HEK293 (cell line): ENCODE data around the gene BBX.

ENCODE experiments used
- CTCF ChIA-PET: fragments of 350-600 bp; formaldehyde crosslinking; extraction: SDS; loops from one replicate; lab custom pipeline; 2021; ENCODE audit warnings: antibody characterized with exemption; lab: Yijun Ruan, JAX
- POLR2A ChIA-PET: fragments of 300-600 bp; formaldehyde crosslinking; extraction: SDS; loops from one replicate; lab custom pipeline; 2020; ENCODE audit warnings: antibody characterized with exemption, inconsistent platforms; lab: Yijun Ruan, JAX
- H3K27ac ChIP-seq: fragments of 200-500 bp; sonication (Bioruptor generic); 2 replicates; pipeline ENCODE4 v1.5.1; 2014; ENCODE audit warnings: low read depth, low read length, control low read depth, inconsistent platforms; ENCODE audit errors: extremely low read depth
- H3K36me3 ChIP-seq, 2 experiments: fragments of 200-500 bp in 1 of 2; sonication (Bioruptor generic) in 1 of 2; 1 replicate in 1 of 2; 2 replicates in 1 of 2; pipeline ENCODE4 v1.5.1; 2014 to 2017; ENCODE audit warnings: inconsistent platforms in 2 of 2, low read length in 2 of 2; ENCODE audit not compliant: control insufficient read depth in 2 of 2, insufficient read depth in 1 of 2
- H3K4me1 ChIP-seq: fragments of 200-500 bp; sonication (Bioruptor generic); 2 replicates; pipeline ENCODE4 v1.5.1; 2014; ENCODE audit warnings: mild to moderate bottlenecking, low read length, inconsistent platforms; ENCODE audit not compliant: control insufficient read depth, insufficient read depth
- H3K4me3 ChIP-seq: 2 replicates; pipeline ENCODE4 v1.5.1; 2011; ENCODE audit warnings: low read depth, mild to moderate bottlenecking, control low read depth, low read length, moderate library complexity
- H3K9me3 ChIP-seq: fragments of 200-500 bp; sonication (Bioruptor generic); 2 replicates; pipeline ENCODE4 v1.5.1; 2014; ENCODE audit warnings: low read depth, low read length, inconsistent platforms; ENCODE audit not compliant: control insufficient read depth, insufficient read depth
- FEZF1 ChIP-seq: fragments of 450-650 bp; formaldehyde crosslinking; IDR thresholded peaks from 2 replicates; pipeline ENCODE4 v1.5.1; 2016; ENCODE audit warnings: missing biosample characterization, missing genetic modification characterization
- HOXA7 ChIP-seq: sonication (generic); formaldehyde crosslinking; IDR thresholded peaks from 2 replicates; pipeline ENCODE4 v1.8.1; 2022; ENCODE audit warnings: missing genetic modification reagents, borderline replicate concordance
- MZF1 ChIP-seq: fragments of 450-650 bp; formaldehyde crosslinking; IDR thresholded peaks from 2 replicates; pipeline ENCODE4 v1.5.1; 2017; ENCODE audit warnings: missing biosample characterization, missing genetic modification characterization, borderline replicate concordance
- OSR2 ChIP-seq: fragments of 450-650 bp; formaldehyde crosslinking; IDR thresholded peaks from 2 replicates; pipeline ENCODE4 v1.5.1; 2016; ENCODE audit warnings: missing biosample characterization, missing genetic modification characterization
- ZBTB17 ChIP-seq: fragments of 450-650 bp; formaldehyde crosslinking; IDR thresholded peaks from 2 replicates; pipeline ENCODE4 v1.5.1; 2016; ENCODE audit warnings: missing biosample characterization, missing genetic modification characterization
- ZFP3 ChIP-seq: fragments of 450-650 bp; formaldehyde crosslinking; IDR thresholded peaks from 2 replicates; pipeline ENCODE4 v1.5.1; 2016; ENCODE audit warnings: low read depth, missing biosample characterization, missing genetic modification characterization
- ZNF121 ChIP-seq: fragments of 450-650 bp; formaldehyde crosslinking; IDR thresholded peaks from 2 replicates; pipeline ENCODE4 v1.5.1; 2016; ENCODE audit warnings: missing biosample characterization, missing genetic modification characterization
- ZNF146 ChIP-seq: fragments of 450-650 bp; formaldehyde crosslinking; IDR thresholded peaks from 2 replicates; pipeline ENCODE4 v1.5.1; 2016; ENCODE audit warnings: missing biosample characterization, missing genetic modification characterization
- ZNF157 ChIP-seq: fragments of 450-650 bp; formaldehyde crosslinking; IDR thresholded peaks from 2 replicates; pipeline ENCODE4 v1.5.1; 2016; ENCODE audit warnings: missing biosample characterization, missing genetic modification characterization
- ZNF366 ChIP-seq: fragments of 450-650 bp; formaldehyde crosslinking; conservative IDR thresholded peaks from 2 replicates; pipeline ENCODE4 v1.5.1; 2016; ENCODE audit warnings: missing biosample characterization, missing genetic modification characterization
- ZNF426 ChIP-seq: fragments of 450-650 bp; formaldehyde crosslinking; IDR thresholded peaks from 2 replicates; pipeline ENCODE4 v1.5.1; 2017; ENCODE audit warnings: missing biosample characterization, missing genetic modification characterization, mild to moderate bottlenecking, inconsistent platforms, moderate library complexity
- ZNF561 ChIP-seq: fragments of 450-650 bp; IDR thresholded peaks from 2 replicates; pipeline ENCODE4 v1.5.1; 2018; ENCODE audit warnings: missing biosample characterization, missing genetic modification characterization, borderline replicate concordance
- ZNF585B ChIP-seq: fragments of 450-650 bp; formaldehyde crosslinking; IDR thresholded peaks from 2 replicates; pipeline ENCODE4 v1.5.1; 2016; ENCODE audit warnings: missing biosample characterization, missing genetic modification characterization
- ZNF660 ChIP-seq: fragments of 450-650 bp; IDR thresholded peaks from 2 replicates; pipeline ENCODE4 v1.5.1; 2018; ENCODE audit warnings: missing biosample characterization, mild to moderate bottlenecking, missing genetic modification characterization
- ZNF677 ChIP-seq: fragments of 450-650 bp; IDR thresholded peaks from 2 replicates; pipeline ENCODE4 v1.5.0; 2018; ENCODE audit warnings: missing biosample characterization, mild to moderate bottlenecking, missing genetic modification characterization, moderate library complexity
- ZNF843 ChIP-seq: fragments of 450-650 bp; formaldehyde crosslinking; IDR thresholded peaks from 2 replicates; pipeline ENCODE4 v1.5.1; 2016; ENCODE audit warnings: missing biosample characterization, missing genetic modification characterization
- ZSCAN30 ChIP-seq: fragments of 450-650 bp; IDR thresholded peaks from 2 replicates; pipeline ENCODE4 v1.5.1; 2018; ENCODE audit warnings: missing biosample characterization, mild to moderate bottlenecking, missing genetic modification characterization, moderate library complexity
- TF ChIP-seq, protein P1 (sequence below): fragments of 450-650 bp; formaldehyde crosslinking; IDR thresholded peaks from 2 replicates; pipeline ENCODE4 v1.5.1; 2016; ENCODE audit warnings: missing biosample characterization, missing genetic modification characterization
- TF ChIP-seq, protein P2 (sequence below): fragments of 450-650 bp; formaldehyde crosslinking; IDR thresholded peaks from 2 replicates; pipeline ENCODE4 v1.5.1; 2017; ENCODE audit warnings: missing biosample characterization, missing genetic modification characterization
- TF ChIP-seq, protein P3 (sequence below): fragments of 450-650 bp; formaldehyde crosslinking; IDR thresholded peaks from 2 replicates; pipeline ENCODE4 v1.5.1; 2016; ENCODE audit warnings: missing biosample characterization, missing genetic modification characterization
- TF ChIP-seq, protein P4 (sequence below): fragments of 450-650 bp; formaldehyde crosslinking; IDR thresholded peaks from 2 replicates; pipeline ENCODE4 v1.5.1; 2017; ENCODE audit warnings: missing biosample characterization, missing genetic modification characterization
- TF ChIP-seq, protein P5 (sequence below): fragments of 450-650 bp; formaldehyde crosslinking; IDR thresholded peaks from 2 replicates; pipeline ENCODE4 v1.5.1; 2016; ENCODE audit warnings: missing biosample characterization, missing genetic modification characterization

Gene BBX

DNA sequence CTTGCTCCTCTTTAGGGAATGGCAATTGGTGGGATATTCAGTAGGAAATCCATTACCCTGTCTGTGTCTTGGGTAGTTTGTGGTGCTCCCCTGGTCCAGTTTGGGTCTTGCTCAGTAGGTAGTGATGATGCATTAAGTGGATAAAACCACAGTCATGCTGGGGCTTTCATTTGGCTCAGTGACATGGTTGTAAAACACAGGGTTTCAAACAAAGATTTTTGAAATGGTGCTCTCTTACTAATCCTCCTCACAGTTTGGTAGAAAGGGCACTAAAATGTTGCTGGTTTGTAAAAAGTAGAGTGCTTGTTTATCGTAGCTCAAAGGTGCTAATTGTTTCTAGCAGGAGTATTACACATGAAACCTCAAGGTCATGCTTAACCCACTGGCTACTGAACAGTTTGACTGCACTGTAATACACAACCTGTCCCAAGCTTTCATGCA is 22.9 kb downstream of the BBX start (continued):
- TF ChIP-seq ZNF426 (tag by site-specific recombination) (no peak), ZBTB17 (tag by site-specific recombination) (no peak), ZNF585B (tag by site-specific recombination) (no peak), HOXA7 (CRISPR knock-in tag) (no peak), MZF1 (tag by site-specific recombination) (no peak), ZSCAN30 (peak; percentile 68; the same call in 1 of the 2 replicates), FEZF1 (tag by site-specific recombination) (peak; percentile 70), ZNF843 (tag by site-specific recombination) (peak; percentile 24; the same call in 1 of the 2 replicates), ZNF561 (no peak), ZFP3 (tag by site-specific recombination) (no peak), ZNF660 (0 out of 2 replicates have a peak, but pooled peaks have one; percentile 23), ZNF677 (tag by site-specific recombination) (no peak), ZNF366 (tag by site-specific recombination) (no peak), OSR2 (peak; percentile 61)
- TF ChIP-seq, protein P1, sequence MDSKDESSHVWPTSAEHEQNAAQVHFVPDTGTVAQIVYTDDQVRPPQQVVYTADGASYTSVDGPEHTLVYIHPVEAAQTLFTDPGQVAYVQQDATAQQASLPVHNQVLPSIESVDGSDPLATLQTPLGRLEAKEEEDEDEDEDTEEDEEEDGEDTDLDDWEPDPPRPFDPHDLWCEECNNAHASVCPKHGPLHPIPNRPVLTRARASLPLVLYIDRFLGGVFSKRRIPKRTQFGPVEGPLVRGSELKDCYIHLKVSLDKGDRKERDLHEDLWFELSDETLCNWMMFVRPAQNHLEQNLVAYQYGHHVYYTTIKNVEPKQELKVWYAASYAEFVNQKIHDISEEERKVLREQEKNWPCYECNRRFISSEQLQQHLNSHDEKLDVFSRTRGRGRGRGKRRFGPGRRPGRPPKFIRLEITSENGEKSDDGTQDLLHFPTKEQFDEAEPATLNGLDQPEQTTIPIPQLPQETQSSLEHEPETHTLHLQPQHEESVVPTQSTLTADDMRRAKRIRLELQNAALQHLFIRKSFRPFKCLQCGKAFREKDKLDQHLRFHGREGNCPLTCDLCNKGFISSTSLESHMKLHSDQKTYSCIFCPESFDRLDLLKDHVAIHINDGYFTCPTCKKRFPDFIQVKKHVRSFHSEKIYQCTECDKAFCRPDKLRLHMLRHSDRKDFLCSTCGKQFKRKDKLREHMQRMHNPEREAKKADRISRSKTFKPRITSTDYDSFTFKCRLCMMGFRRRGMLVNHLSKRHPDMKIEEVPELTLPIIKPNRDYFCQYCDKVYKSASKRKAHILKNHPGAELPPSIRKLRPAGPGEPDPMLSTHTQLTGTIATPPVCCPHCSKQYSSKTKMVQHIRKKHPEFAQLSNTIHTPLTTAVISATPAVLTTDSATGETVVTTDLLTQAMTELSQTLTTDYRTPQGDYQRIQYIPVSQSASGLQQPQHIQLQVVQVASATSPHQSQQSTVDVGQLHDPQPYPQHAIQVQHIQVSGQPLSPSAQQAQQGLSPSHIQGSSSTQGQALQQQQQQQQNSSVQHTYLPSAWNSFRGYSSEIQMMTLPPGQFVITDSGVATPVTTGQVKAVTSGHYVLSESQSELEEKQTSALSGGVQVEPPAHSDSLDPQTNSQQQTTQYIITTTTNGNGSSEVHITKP (tag by site-specific recombination) = peak; percentile 66
- TF ChIP-seq, protein P2, sequence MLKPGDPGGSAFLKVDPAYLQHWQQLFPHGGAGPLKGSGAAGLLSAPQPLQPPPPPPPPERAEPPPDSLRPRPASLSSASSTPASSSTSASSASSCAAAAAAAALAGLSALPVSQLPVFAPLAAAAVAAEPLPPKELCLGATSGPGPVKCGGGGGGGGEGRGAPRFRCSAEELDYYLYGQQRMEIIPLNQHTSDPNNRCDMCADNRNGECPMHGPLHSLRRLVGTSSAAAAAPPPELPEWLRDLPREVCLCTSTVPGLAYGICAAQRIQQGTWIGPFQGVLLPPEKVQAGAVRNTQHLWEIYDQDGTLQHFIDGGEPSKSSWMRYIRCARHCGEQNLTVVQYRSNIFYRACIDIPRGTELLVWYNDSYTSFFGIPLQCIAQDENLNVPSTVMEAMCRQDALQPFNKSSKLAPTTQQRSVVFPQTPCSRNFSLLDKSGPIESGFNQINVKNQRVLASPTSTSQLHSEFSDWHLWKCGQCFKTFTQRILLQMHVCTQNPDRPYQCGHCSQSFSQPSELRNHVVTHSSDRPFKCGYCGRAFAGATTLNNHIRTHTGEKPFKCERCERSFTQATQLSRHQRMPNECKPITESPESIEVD (tag by site-specific recombination) = peak; percentile 70
- TF ChIP-seq, protein P3, sequence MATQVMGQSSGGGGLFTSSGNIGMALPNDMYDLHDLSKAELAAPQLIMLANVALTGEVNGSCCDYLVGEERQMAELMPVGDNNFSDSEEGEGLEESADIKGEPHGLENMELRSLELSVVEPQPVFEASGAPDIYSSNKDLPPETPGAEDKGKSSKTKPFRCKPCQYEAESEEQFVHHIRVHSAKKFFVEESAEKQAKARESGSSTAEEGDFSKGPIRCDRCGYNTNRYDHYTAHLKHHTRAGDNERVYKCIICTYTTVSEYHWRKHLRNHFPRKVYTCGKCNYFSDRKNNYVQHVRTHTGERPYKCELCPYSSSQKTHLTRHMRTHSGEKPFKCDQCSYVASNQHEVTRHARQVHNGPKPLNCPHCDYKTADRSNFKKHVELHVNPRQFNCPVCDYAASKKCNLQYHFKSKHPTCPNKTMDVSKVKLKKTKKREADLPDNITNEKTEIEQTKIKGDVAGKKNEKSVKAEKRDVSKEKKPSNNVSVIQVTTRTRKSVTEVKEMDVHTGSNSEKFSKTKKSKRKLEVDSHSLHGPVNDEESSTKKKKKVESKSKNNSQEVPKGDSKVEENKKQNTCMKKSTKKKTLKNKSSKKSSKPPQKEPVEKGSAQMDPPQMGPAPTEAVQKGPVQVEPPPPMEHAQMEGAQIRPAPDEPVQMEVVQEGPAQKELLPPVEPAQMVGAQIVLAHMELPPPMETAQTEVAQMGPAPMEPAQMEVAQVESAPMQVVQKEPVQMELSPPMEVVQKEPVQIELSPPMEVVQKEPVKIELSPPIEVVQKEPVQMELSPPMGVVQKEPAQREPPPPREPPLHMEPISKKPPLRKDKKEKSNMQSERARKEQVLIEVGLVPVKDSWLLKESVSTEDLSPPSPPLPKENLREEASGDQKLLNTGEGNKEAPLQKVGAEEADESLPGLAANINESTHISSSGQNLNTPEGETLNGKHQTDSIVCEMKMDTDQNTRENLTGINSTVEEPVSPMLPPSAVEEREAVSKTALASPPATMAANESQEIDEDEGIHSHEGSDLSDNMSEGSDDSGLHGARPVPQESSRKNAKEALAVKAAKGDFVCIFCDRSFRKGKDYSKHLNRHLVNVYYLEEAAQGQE = no peak
- TF ChIP-seq, protein P4, sequence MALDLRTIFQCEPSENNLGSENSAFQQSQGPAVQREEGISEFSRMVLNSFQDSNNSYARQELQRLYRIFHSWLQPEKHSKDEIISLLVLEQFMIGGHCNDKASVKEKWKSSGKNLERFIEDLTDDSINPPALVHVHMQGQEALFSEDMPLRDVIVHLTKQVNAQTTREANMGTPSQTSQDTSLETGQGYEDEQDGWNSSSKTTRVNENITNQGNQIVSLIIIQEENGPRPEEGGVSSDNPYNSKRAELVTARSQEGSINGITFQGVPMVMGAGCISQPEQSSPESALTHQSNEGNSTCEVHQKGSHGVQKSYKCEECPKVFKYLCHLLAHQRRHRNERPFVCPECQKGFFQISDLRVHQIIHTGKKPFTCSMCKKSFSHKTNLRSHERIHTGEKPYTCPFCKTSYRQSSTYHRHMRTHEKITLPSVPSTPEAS (tag by site-specific recombination) = no peak

DNA sequence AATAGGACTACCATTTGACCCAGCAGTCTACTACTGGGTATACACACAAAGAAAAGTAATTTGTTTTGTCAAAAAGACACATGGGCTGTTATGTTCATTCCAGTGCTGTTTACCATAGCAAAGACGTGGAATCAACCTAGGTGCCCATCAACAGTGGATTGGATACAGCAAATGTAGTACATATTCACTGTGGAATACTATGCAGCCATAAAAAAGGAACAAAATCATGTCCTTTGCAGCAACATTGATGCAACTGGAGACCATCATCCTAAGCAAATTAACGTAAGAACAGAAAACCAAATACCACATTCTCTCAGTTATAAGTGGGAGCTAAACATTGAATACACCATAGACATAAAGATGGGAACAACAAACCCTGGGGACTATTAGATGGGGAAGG is 25.8 kb downstream of the BBX start:
- Histone ChIP-seq H3K4me1 (no peaks in the 10 kb centered on the region), H3K27ac (no peak overlapping the region), H3K36me3 (peaks cover 0 to 4% of the 10 kb centered on the region in 2 experiments; a peak in 1 of 3 replicates)
- ChIA-PET POLR2A (no interaction called here), CTCF (interaction anchor here (0.6 kb wide), 3 partner anchors 19 to 342 kb away, joined by 3 to 5 read pairs (median 4); no protein-coding TSS in a partner anchor)
- no peak for TF ChIP-seq ZNF157
- peak; percentile 95 for TF ChIP-seq ZNF146 (tag by site-specific recombination)
- TF ChIP-seq ZNF121 = no peak
- TF ChIP-seq, protein P5, sequence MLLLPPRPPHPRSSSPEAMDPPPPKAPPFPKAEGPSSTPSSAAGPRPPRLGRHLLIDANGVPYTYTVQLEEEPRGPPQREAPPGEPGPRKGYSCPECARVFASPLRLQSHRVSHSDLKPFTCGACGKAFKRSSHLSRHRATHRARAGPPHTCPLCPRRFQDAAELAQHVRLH = 0 out of 2 replicates have a peak, but pooled peaks have one; percentile 49
- TF ChIP-seq, all 188 proteins: peak for 2
- Histone ChIP-seq H3K4me3 (no peak overlapping the region), H3K9me3 (no peaks in the 10 kb centered on the region)
